Prostate gland (tissue), 2 donors: ENCODE results near the gene RUFY4.

Source experiments
- CTCF ChIP-seq, 4 experiments: fragments of 200-600 bp in 2 of 4; fragments of 450-650 bp in 2 of 4; sonication (generic) in 2 of 4; IDR thresholded peaks; 1 replicate in 3 of 4; 2 replicates in 1 of 4; pipeline ENCODE4 v1.5.1; 2016 to 2019; ENCODE audit warnings: antibody characterized with exemption in 4 of 4, mild to moderate bottlenecking in 2 of 4, moderate library complexity in 2 of 4
- POLR2A ChIP-seq: fragments of 450-650 bp; IDR thresholded peaks from one replicate; pipeline ENCODE4 v1.6.1; 2016; ENCODE audit warnings: antibody characterized with exemption, mild to moderate bottlenecking

- no peak for TF ChIP-seq CTCF (IDR thresholded peaks at IDR 0.05)
- TF ChIP-seq POLR2A = no peak
Observed at GRCh38 chr2:218033208-218033589, 35.9 kb upstream of the RUFY4 start.
